ENCODE data around the gene RCOR1.

DNA sequence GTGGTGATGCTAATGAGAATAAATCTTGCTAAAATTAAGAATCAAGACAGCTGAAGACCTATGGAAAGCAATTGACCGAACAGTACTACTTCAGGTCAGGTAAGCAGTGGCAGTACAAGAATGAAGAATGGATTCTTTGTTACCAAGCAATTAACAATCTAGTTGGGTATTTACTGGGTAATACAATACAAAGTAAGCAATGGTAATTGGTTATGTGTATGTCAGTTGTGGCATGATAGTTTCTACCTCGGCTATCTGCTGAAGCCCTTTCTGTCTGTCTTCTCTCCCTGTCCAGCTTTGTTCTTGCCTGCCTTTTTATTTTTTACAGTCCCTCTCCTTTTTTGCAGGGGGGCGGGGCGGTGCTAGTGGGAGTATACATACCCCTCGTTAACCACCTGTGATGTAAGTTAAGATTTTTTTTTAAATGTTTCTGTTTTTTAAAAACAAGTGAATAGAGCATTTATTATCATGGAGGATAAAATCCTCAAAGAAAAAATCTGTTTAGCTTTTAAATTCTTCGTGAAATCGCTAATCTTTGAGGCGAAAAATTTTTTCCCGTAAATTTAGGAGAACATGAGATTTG lies 75.9 kb downstream of the RCOR1 start:
- TF ChIP-seq, protein P1, sequence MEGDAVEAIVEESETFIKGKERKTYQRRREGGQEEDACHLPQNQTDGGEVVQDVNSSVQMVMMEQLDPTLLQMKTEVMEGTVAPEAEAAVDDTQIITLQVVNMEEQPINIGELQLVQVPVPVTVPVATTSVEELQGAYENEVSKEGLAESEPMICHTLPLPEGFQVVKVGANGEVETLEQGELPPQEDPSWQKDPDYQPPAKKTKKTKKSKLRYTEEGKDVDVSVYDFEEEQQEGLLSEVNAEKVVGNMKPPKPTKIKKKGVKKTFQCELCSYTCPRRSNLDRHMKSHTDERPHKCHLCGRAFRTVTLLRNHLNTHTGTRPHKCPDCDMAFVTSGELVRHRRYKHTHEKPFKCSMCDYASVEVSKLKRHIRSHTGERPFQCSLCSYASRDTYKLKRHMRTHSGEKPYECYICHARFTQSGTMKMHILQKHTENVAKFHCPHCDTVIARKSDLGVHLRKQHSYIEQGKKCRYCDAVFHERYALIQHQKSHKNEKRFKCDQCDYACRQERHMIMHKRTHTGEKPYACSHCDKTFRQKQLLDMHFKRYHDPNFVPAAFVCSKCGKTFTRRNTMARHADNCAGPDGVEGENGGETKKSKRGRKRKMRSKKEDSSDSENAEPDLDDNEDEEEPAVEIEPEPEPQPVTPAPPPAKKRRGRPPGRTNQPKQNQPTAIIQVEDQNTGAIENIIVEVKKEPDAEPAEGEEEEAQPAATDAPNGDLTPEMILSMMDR (IDR thresholded peaks at IDR 0.05) = no peak
- no peak for TF ChIP-seq POLR2A (IDR thresholded peaks at IDR 0.05)
